ENCODE measurements around the gene PAPSS2.
"Not testable (repeated sequence)": the region's sequence is repeated elsewhere in the genome, so short reads cannot be mapped to it uniquely, and the experiment has no call there.

The PAPSS2 gene

DNA sequence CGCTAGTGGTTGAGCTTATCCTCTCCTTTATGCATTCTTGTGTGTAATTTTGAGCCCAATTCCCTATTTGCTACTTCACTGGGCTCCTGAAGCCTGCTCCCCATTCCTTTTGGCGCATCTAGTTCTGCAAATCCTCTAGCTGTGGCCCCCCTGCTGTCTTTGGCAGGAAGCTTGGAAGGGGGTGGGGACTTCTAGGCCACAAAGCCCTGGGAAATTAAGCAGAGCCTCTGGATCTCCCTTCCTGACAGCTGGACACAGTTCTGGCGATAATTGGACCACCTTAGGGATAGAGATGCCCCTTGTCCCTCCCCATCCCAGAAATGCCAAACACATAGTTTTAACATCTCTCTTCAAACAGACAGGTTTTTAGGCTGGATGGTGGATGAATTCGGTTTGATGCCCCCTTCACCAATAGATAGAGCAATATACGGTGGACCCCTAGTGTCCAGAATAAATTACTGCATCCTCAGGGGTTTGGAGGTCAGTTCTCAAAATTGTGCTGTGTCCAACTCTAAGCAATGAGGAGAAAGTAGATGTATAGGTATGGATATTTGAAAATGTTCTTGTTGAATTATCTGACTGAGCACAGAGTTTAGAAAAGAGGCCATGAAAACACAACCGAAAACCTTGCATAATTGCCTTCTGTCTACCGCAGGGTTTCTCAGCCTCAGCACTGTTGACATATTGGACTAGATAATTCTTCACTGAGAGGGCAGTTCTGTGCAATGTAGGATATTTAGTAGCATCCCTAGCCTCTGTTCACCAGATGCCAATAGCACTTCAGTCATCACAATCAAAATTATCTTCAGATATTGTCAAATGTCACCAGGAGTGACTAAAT is 75.5 kb downstream of the PAPSS2 start:
- Histone ChIP-seq H3K27ac (no peak overlapping the region), H3K4me3 (no peak overlapping the region), H3K9ac (ENCODE audit: insufficient read length) (no peak overlapping the region), H3K9me3 (ENCODE audit: low read depth, low read length) (no peaks in the 10 kb centered on the region), H3K36me3 (ENCODE audit: insufficient read depth, low read length) (no peaks in the 10 kb centered on the region)
- TF ChIP-seq FOXP2 (optimal IDR thresholded peaks at IDR 0.05; ENCODE audit: control extremely low read depth, extremely low read length, insufficient read depth): no peak
- TF ChIP-seq EZH2 (IDR thresholded peaks at IDR 0.05): no peak
- no peak for TF ChIP-seq POLR2AphosphoS5 (IDR thresholded peaks at IDR 0.05; ENCODE audit: borderline replicate concordance, low read depth, low read length)
- no peak for DNase-seq (ENCODE audit: low read depth, low spot score)

DNA sequence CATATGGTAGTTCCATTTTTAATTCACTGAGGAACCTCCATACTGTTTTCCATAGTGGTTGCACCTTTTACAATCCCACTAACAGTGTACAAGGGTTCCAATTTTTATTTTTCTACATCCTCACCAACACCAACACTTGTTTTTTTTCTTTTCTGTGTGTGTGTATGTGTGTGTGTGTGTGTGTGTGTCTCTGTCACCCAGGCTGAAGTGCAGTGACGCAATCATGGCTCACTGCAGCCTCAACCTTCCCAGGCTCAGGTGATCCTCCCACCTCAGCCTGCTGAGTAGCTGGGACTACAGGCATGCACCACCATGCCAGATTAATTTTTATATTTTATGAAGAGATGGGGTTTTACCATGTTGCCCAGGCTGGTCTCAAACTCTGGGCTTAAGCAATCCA is 78.6 kb downstream of the PAPSS2 start:
- not testable (repeated sequence) for H3K36me3 ChIP-seq (ENCODE audit: insufficient read depth, low read length); H3K4me3 ChIP-seq; H3K27ac ChIP-seq; DNase-seq (ENCODE audit: low read depth, low spot score); H3K9ac ChIP-seq (ENCODE audit: insufficient read length); H3K9me3 ChIP-seq (ENCODE audit: low read depth, low read length)

- no peaks in the 10 kb centered on the region for H3K9me3 ChIP-seq (ENCODE audit: low read depth, low read length)
- no peak for TF ChIP-seq EZH2 (IDR thresholded peaks at IDR 0.05)
- no peak overlapping the region for H3K4me3 ChIP-seq
- no peak for DNase-seq (ENCODE audit: low read depth, low spot score)
- H3K36me3 ChIP-seq (ENCODE audit: insufficient read depth, low read length): no peaks in the 10 kb centered on the region
- H3K27ac ChIP-seq: no peak overlapping the region
- H3K9ac ChIP-seq (ENCODE audit: insufficient read length): no peak overlapping the region
Observed at GRCh38 chr10:87739703-87740102, 80.0 kb downstream of the PAPSS2 start.

GRCh38 chr10:87740254-87740655 is 80.6 kb downstream of the PAPSS2 start:
- no peak overlapping the region for H3K9ac ChIP-seq (ENCODE audit: insufficient read length)
- no peaks in the 10 kb centered on the region for H3K36me3 ChIP-seq (ENCODE audit: insufficient read depth, low read length)
- H3K4me3 ChIP-seq: no peak overlapping the region
- no peaks in the 10 kb centered on the region for H3K9me3 ChIP-seq (ENCODE audit: low read depth, low read length)
- TF ChIP-seq POLR2AphosphoS5 (IDR thresholded peaks at IDR 0.05; ENCODE audit: borderline replicate concordance, low read depth, low read length) (no peak), EZH2 (IDR thresholded peaks at IDR 0.05) (no peak), FOXP2 (optimal IDR thresholded peaks at IDR 0.05; ENCODE audit: control extremely low read depth, extremely low read length, insufficient read depth) (no peak)
- DNase-seq (ENCODE audit: low read depth, low spot score): no peak
- no peak overlapping the region for H3K27ac ChIP-seq

DNA sequence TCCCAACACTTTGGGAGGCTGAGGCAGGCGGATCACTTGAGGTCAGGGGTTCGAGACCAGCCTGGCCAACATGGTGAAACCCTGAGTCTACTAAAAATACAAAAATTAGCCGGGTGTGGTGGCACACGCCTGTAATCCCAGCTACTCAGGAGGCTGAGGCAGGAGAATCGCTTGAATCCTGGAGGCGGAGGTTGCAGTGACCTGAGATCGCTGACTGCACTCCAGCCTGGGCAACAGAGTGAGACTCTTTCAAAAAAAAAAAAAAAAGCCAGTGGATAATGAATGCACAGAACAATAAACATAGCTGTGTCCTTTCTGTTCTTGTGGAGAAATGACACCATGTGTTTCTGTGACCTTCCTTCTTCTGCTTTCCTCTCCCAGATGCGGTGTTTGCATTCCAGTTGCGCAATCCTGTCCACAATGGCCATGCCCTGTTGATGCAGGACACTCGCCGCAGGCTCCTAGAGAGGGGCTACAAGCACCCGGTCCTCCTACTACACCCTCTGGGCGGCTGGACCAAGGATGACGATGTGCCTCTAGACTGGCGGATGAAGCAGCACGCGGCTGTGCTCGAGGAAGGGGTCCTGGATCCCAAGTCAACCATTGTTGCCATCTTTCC is 83.4 kb downstream of the PAPSS2 start:
- not testable (repeated sequence) for H3K27ac ChIP-seq; DNase-seq (ENCODE audit: low read depth, low spot score); H3K4me3 ChIP-seq; H3K9me3 ChIP-seq (ENCODE audit: low read depth, low read length); H3K9ac ChIP-seq (ENCODE audit: insufficient read length); H3K36me3 ChIP-seq (ENCODE audit: insufficient read depth, low read length)

GRCh38 chr10:87744606-87745005 is 84.9 kb downstream of the PAPSS2 start:
- H3K9ac ChIP-seq (ENCODE audit: insufficient read length): no peak overlapping the region
- H3K27ac ChIP-seq: no peak overlapping the region
- H3K4me3 ChIP-seq: no peak overlapping the region
- no peak for DNase-seq (ENCODE audit: low read depth, low spot score)
- no peaks in the 10 kb centered on the region for H3K36me3 ChIP-seq (ENCODE audit: insufficient read depth, low read length)
- no peaks in the 10 kb centered on the region for H3K9me3 ChIP-seq (ENCODE audit: low read depth, low read length)
- no peak for TF ChIP-seq POLR2AphosphoS5 (IDR thresholded peaks at IDR 0.05; ENCODE audit: borderline replicate concordance, low read depth, low read length)
- TF ChIP-seq FOXP2 (optimal IDR thresholded peaks at IDR 0.05; ENCODE audit: control extremely low read depth, extremely low read length, insufficient read depth): no peak

DNA sequence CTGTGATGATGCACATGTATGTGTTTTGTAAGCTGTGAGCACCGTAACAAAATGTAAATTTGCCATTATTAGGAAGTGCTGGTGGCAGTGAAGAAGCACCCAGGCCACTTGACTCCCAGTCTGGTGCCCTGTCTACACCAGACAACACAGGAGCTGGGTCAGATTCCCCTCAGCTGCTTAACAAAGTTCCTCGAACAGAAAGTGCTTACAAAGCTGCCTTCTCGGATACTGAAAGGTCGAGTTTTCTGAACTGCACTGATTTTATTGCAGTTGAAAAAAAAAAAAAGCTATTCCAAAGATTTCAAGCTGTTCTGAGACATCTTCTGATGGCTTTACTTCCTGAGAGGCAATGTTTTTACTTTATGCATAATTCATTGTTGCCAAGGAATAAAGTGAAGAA is 87.2 kb downstream of the PAPSS2 start:
- no peak overlapping the region for H3K9ac ChIP-seq (ENCODE audit: insufficient read length)
- no peaks in the 10 kb centered on the region for H3K9me3 ChIP-seq (ENCODE audit: low read depth, low read length)
- no peak for TF ChIP-seq FOXP2 (optimal IDR thresholded peaks at IDR 0.05; ENCODE audit: control extremely low read depth, extremely low read length, insufficient read depth)
- no peak for TF ChIP-seq EZH2 (IDR thresholded peaks at IDR 0.05)
- no peak for TF ChIP-seq POLR2AphosphoS5 (IDR thresholded peaks at IDR 0.05; ENCODE audit: borderline replicate concordance, low read depth, low read length)
- H3K27ac ChIP-seq: no peak overlapping the region
- no peak for DNase-seq (ENCODE audit: low read depth, low spot score)
- H3K36me3 ChIP-seq (ENCODE audit: insufficient read depth, low read length): no peaks in the 10 kb centered on the region
- H3K4me3 ChIP-seq: no peak overlapping the region

DNA sequence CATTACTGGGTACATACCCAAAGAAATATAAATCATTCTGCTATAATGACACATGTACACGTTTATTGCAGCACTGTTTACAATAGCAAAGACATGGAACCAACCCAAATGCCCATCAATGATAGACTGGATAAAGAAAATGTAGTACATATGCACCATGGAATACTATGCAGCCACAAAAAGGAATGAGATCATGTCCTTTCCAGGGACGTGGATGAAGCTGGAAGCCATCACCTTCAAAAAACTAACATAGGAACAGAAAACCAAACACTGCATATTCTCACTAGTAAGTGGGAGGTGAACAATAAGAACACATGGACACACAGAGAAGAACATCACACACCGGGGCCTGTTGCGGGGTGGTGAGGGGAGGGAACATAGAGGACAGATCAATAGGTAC is 88.6 kb downstream of the PAPSS2 start:
- not testable (repeated sequence) for H3K4me3 ChIP-seq; H3K9ac ChIP-seq (ENCODE audit: insufficient read length); DNase-seq (ENCODE audit: low read depth, low spot score); H3K9me3 ChIP-seq (ENCODE audit: low read depth, low read length); H3K27ac ChIP-seq; H3K36me3 ChIP-seq (ENCODE audit: insufficient read depth, low read length)

DNA sequence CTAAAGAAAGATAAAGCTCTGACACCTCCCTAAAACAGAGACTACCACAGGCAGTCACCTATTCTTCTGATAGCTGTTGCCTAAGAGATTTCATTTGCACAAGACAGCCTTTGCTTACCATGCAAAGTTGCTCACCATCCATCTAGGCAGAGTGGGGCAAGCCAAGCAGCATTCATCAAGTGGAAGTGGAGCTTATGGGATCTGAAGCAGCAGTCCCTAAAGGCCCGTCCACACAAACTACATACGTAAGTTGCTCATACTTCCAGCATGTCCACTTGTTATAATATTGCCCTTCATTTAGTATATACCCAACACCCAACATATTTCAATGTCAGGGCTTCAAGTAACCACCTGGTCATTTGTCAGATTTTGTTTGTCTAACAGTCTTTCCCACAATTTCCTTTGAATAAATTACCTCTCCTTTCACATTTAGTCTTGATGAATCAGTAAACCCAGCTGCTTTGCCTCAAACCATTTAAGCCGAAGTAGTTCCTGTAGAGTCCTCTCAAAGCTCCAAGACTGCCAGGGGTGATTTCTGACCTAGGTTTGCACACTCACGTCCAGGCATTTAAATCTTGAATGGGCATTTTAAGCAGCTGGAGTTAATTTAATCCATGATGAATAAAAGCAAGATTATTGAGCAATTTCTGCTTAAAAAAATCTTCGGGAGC is 90.5 kb downstream of the PAPSS2 start:
- no peak overlapping the region for H3K4me3 ChIP-seq
- H3K36me3 ChIP-seq (ENCODE audit: insufficient read depth, low read length): peaks cover 3% of the 10 kb centered on the region; the same call in 1 of the 2 replicates
- no peak overlapping the region for H3K27ac ChIP-seq
- DNase-seq (ENCODE audit: low read depth, low spot score): no peak
- no peak for TF ChIP-seq EZH2 (IDR thresholded peaks at IDR 0.05)
- no peak for TF ChIP-seq POLR2AphosphoS5 (IDR thresholded peaks at IDR 0.05; ENCODE audit: borderline replicate concordance, low read depth, low read length)
- TF ChIP-seq FOXP2 (optimal IDR thresholded peaks at IDR 0.05; ENCODE audit: control extremely low read depth, extremely low read length, insufficient read depth): no peak
- H3K9me3 ChIP-seq (ENCODE audit: low read depth, low read length): no peaks in the 10 kb centered on the region
- H3K9ac ChIP-seq (ENCODE audit: insufficient read length): no peak overlapping the region

Measured in SK-N-MC (cell line).